ENCODE data around the gene SLC30A2.

GRCh38 chr1:26055041-26055440 is 9.1 kb upstream of the SLC30A2 start:
- no peak for TF ChIP-seq POLR2A (IDR thresholded peaks at IDR 0.05; ENCODE audit: low read length)
- TF ChIP-seq GATA1 (IDR thresholded peaks at IDR 0.05; ENCODE audit: low read depth, low read length): no peak

Data from erythroblast (primary cell).